ENCODE results near the gene TUT1.
"Not testable (repeated sequence)": the region's sequence is repeated elsewhere in the genome, so short reads cannot be mapped to it uniquely, and the experiment has no call there.

The TUT1 gene

DNA sequence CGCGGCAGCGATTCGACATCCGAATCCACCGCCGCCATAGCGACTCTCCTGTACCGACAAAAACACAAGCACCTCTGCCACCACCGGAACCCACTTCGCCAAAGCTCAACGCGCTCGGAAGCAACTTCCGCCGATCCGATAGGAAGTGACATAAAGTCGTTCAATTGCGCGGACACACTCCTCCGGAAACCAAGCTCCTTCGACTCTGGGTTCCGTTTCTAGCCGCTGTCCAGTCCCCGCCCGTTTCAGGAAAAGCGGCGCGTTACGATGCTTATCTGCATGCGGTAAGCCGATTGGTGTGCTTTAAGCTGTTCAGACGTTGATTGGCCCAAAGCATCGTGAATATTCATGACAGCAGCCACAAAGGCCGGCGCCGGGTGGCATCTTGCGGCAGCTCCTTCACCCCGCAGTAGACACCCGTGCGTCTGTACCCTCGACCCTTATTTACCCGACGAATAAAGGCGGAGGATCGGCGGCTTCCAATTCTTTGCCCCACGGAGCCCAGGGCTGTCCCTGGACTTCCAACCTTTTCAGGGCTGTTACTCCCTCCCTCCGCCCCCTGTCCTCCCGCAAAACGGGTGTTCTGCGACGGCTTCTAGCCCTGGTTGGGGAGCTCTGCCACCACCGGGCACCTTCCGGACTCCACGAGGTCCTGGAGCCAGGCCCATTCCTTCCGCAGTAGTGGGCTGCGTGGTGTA is at the start of gene TUT1:
Gene TUT1 (minus strand): TSS at position 76 of the 698 bp plus-strand sequence. CDS start 38 bp downstream, at position 38.
- DNase-seq, result peak; percentile 100

GRCh38 chr11:62632492-62632891 is 41.2 kb upstream of the TUT1 start:
- no peak for DNase-seq

GRCh38 chr11:62627713-62628112 is 36.4 kb upstream of the TUT1 start:
- DNase-seq, result no peak

DNA sequence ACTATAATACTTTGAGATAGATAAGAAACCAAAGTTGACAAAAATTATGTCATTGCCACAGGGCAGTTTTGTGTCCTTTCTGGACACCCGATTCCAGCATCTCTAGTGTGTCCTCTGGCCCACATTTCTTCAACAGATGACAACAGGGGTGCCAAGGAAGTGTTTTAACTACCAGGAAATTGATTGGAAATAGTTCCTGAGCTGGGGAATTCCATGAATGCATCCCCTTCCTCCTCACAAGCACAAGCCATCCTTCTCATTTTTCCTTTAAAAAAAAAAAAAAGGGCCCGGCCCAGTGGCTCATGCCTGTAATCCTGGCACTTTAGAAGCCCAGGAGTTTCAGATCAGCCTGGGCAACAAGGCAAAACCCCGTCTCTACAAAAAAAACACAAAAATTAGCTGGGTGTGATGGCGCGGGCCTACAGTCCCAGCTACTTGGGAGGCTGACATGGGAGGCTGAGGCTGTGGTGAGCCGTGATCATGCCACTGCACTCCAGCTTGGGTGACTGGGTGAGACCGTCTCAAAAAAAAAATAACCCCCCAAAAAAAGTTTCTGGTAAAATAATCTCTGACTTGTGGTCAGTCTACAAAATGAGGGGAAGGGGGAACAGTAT is 31.3 kb upstream of the TUT1 start:
- DNase-seq, result no peak

- DNase-seq, result peak; percentile 96
Measured at GRCh38 chr11:62621567-62622470, 30.5 kb upstream of the TUT1 start, which contains the start of gene B3GAT3. Gene B3GAT3 (minus strand): TSS chr11:62621986. CDS start chr11:62621947, 39 bp downstream.

GRCh38 chr11:62621027-62621566 is 29.8 kb upstream of the TUT1 start:
- DNase-seq, result no peak

DNA sequence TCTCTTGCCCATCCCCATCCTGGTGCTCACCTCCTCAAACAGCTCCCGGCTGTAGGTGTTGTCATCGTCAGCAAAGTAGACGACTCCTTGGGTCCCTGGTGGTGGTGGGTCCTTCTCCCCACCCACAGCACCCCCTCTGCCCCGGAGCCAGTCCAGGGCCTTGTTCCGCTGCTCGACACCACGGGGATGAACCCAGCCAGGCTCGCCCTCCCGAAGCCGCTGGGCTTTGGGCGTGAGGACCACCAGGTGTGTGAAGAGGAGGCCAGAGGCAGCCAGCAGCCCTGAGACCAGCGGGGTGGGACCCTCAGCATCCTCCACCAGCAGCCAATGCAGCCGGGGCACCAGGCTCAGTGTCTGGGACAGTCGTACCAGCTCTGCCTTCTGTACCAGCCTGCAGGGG is 25.6 kb upstream of the TUT1 start:
- not testable (repeated sequence) for DNase-seq

- no peak for DNase-seq
Measured at GRCh38 chr11:62615521-62615920, 24.2 kb upstream of the TUT1 start.

- DNase-seq, result no peak
Measured at GRCh38 chr11:62614275-62614674, 23.0 kb upstream of the TUT1 start.

DNA sequence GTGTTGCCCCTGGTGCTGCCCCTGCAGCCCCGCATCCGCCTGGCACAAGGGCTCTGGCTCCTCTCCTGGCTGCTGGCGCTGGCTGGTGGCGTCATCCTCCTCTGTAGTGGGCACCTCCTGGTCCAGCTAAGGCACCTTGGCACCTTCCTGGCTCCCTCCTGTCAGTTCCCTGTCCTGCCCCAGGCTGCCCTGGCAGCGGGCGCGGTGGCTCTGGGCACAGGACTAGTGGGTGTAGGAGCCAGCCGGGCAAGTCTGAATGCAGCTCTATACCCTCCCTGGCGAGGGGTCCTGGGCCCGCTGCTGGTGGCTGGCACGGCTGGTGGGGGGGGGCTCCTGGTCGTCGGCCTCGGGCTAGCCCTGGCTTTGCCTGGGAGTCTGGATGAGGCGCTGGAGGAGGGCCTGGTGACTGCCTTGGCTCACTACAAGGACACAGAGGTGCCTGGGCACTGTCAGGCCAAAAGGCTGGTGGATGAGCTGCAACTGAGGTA is 22.0 kb upstream of the TUT1 start:
- DNase-seq, result no peak

- DNase-seq, result peak; percentile 41
Measured at GRCh38 chr11:62612366-62613290, 21.3 kb upstream of the TUT1 start, which contains the start of the genes EML3 and ROM1. Gene EML3 (minus strand): TSS chr11:62612775. CDS start chr11:62612457, 318 bp downstream. Gene ROM1 (plus strand): TSS chr11:62613257. CDS start chr11:62613282, 25 bp downstream.

DNA sequence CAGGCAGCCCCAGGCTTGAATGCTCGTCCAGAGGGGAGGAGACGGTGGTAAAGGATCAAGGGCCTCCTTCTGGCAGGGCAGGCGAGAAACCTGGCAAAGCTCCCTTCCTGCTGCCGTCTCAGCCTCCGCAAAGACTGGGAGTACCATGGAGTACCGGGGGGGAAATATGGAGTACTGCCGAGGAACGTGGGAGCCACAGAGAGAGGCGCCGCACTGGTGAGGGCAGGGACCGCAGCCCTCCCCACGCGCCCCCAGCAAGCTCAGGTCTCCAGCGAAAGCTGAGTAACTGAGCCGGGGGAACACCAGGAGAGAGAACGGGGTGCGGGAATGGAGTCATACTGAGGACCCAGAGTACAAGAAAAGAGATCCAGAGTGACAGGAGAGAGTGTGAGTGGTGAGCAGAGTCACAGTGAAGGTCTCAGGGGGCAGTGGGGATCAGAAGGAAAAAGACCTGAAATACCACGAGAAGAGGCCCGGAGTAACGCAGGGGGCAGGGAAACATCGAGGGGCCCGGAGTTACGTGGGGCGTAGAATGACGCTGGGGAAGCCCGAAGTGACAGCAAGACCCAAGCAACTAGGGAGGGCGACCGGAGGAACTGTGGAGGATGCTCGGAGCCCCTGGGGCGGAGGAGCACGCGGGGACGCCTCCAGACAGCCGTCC is 20.5 kb upstream of the TUT1 start:
- peak; percentile 44 for DNase-seq

GRCh38 chr11:62610814-62611704 is 19.7 kb upstream of the TUT1 start:
- DNase-seq, result peak; percentile 21

DNA sequence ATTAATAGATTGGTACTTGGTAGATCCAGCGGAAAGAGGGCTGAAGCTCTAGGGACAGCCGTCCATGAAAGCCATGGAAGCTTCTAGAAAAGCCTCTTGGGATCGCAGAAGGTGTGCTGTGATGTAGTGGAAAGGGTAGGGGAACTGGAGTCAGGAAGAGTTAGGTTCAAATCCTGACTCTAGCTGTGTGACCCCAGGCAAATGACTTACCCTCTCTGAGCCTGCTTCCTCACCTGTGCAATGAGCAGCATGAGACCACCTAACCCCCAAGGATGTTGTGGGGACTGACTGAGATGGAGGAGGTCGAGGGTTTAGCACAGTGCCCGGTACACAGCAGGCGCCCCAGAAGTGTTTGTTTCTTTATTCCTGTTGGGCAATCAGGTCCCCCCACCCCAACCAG is 19.1 kb upstream of the TUT1 start:
- DNase-seq, result no peak

DNA sequence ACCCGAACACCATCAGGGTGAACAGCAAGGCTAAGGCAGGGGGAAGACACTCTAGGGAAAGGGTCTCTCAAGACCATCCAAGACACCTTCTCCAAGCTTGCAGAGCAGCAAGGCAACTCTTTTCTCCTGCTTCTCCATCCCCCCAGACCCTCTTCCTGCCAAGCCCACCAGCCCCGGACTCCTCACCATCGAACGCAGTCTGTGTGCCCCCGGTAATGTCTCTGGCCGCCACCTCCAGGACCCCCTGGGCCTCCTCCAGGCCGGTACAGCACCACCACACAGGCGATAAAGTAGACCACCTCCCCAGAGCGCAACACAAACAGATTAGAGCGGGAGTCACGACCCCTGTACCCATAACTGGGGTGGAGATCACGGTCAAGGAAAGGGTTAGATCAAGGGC is 17.5 kb upstream of the TUT1 start:
- no peak for DNase-seq

GRCh38 chr11:62607714-62608113 is 16.4 kb upstream of the TUT1 start:
- DNase-seq, result no peak

DNA sequence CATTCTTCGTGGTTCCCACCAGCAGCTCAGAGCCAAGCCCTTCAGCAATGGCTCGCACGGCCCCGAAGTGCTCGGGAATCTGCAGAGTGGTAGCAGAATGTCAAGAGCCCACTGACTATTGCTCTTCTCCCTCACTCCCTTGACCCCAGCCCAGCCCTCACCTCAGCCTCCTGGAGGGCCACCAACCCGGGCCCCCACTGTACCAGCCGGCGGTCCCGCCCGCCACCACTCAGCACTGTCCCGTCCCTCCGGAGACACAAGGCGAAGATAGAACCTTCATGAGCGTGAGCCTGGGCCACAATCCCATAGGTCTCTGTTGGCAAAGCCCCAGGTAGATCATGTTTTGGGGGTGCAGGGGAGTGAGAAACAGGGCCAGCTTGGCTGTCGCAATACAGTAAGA is 14.6 kb upstream of the TUT1 start:
- no peak for DNase-seq

GRCh38 chr11:62605467-62605866 is 14.1 kb upstream of the TUT1 start:
- no peak for DNase-seq

DNA sequence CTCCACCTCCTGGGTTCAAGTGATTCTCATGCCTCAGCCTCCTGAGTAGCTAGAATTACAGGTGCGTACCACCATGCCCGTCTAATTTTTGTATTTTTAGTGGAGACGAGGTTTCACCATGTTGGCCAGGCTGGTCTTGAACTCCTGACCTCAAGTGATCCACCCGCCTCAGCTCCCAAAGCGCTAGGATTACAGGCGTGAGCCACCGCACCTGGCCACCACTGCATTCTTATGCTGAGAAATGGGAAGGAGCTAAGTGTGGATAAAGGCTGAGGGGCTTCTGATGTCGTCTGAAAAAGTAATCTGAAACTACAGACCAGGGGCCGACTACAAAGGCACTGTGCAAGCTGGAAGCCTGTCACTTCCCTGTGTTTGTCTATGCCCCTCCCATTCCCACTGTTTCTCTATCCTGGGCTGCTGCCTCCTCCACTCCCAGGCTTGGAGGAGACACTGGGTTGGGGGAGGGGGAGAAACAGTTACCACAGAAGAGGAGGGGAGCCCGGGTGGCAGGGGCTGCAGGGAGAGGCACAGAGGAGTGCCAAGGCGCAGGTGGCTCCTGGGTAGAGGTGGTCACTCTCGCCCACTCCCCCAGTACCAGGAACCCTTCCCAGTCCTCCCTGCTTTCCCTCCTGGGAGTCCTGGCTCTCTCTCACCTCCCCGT is 13.3 kb upstream of the TUT1 start:
- no peak for DNase-seq

Measured in NCI-H2171 treated with DMSO at 0.1 percent for 48 hours (cell line).